ENCODE results near the gene LLGL2.

DNA sequence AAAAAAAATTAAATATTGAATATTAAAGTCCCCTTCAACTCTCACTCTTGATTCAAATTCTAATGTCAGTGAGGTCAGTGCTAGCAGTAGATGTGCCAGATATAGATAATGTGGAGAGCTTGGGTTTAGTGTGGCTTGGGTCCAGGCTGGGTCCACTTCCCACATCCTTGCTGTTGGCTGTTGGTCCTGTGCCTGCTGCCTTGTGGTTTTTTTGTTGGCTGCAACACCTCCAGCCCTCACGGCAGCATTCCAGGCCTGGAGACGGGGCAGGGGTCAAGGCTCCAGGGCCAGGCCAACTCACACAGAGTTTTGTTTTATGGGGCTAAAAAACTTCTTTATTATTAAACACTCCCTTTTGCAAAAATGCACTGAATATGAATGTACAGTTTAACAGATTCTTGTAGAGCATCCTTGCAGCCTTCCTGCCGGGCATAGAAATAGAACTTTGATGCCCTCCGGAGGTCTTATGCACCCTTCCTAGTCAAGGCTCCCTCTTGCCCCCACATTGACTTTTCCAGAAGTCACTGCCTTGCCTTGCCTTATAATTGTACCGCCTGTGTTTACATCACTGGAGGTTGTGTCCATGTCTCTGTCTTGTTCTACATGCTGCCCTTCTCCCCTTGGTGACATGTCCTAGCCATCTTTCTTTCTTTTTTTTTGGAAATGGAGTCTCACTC, 36.6 kb downstream of the LLGL2 start:
- TF ChIP-seq, protein P1, sequence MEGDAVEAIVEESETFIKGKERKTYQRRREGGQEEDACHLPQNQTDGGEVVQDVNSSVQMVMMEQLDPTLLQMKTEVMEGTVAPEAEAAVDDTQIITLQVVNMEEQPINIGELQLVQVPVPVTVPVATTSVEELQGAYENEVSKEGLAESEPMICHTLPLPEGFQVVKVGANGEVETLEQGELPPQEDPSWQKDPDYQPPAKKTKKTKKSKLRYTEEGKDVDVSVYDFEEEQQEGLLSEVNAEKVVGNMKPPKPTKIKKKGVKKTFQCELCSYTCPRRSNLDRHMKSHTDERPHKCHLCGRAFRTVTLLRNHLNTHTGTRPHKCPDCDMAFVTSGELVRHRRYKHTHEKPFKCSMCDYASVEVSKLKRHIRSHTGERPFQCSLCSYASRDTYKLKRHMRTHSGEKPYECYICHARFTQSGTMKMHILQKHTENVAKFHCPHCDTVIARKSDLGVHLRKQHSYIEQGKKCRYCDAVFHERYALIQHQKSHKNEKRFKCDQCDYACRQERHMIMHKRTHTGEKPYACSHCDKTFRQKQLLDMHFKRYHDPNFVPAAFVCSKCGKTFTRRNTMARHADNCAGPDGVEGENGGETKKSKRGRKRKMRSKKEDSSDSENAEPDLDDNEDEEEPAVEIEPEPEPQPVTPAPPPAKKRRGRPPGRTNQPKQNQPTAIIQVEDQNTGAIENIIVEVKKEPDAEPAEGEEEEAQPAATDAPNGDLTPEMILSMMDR (conservative IDR thresholded peaks at IDR 0.05 in 1 of 2, IDR thresholded peaks at IDR 0.05 in 1 of 2; ENCODE audit: low read depth in 1 of 2, low read length in 2 of 2) = no peak
- TF ChIP-seq EZH2 (IDR thresholded peaks at IDR 0.05; ENCODE audit: low read length, missing control alignments) = no peak
